GM19452 (cell line): ENCODE measurements around the gene LAG3.
"Not testable (repeated sequence)": the region's sequence is repeated elsewhere in the genome, so short reads cannot be mapped to it uniquely, and the experiment has no call there.

Experiments
- ATAC-seq: cut with Tn5 transposase; IDR thresholded peaks from one replicate; pipeline ENCODE4 v1.9.1; 2021; ENCODE audit not compliant: unreplicated experiment

LAG3 gene

DNA sequence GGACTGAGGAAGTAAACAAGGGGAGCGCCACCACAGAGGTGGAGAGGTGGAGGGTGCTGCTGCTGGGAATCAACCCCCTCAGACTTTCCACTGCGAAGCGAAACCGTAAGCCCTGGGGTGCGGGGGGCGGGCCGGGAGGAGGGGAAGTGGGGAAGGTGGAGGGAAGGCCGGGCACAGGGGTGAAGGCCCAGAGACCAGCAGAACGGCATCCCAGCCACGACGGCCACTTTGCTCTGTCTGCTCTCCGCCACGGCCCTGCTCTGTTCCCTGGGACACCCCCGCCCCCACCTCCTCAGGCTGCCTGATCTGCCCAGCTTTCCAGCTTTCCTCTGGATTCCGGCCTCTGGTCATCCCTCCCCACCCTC, at the start of gene LAG3:
TSS of gene LAG3 (plus strand) at position 190 of the 365 bp plus-strand sequence. CDS start 333 bp downstream, outside the sequence.
- ATAC-seq: no peak

DNA sequence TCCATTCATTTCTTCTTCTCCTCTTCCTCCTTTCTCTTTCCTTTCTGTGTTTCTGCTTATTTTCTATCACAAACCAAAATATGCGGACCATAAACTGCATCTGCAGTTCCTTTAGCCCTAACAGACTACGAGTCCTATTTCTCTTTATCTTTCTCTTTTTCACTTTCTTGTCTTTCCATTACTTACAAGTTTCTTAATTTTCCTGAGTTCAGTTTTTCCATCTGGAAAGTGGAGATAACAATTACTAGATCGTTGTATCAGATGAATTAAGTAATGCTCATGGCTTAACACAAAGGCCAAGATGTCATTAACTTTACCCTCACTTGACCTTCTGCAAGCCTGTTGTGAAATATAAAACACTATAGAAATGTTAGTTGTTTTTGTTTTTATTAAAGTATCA, 49.5 kb upstream of the LAG3 start:
- ATAC-seq: no peak

- ATAC-seq: peak; percentile 90
These were observed 48.5 kb upstream of the LAG3 start, which contains the start of gene COPS7A for GRCh38 chr12:6723607-6724408. COPS7A (plus strand) TSS chr12:6724046; CDS start chr12:6724657, 611 bp downstream.

DNA sequence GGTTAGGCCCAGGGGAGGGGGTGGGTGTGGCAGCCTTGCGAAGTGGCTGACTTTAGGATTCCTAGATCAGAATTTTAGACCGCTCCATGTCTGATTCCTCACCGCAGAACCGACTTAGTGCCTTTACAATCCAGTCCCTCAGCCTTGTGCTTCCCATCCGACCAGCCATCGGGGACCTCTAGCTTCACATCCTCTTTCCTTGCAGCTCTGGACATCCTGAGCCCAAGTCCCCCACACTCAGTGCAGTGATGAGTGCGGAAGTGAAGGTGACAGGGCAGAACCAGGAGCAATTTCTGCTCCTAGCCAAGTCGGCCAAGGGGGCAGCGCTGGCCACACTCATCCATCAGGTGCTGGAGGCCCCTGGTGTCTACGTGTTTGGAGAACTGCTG, 47.9 kb upstream of the LAG3 start:
- ATAC-seq: peak; percentile 28

DNA sequence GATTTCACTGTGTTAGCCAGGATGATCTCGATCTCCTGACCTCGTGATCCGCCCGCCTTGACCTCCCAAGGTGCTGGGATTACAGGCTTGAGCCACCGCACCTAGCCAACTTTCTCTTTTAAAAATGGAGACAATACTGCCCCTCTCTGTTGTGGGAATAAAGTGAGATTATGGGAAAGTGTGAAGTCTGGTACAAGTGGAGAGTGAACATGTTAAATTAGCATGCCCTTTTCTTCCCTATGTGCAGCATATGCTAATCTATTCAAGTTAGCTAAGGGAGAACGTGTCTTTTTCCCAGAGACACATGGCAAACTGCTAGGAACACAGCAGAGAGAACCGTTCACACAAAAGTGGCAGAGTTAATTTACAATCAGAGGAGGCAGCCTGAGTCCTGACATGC, 47.0 kb upstream of the LAG3 start:
- ATAC-seq: no peak

- ATAC-seq: no peak
These were observed 43.1 kb upstream of the LAG3 start for GRCh38 chr12:6729186-6729585.

DNA sequence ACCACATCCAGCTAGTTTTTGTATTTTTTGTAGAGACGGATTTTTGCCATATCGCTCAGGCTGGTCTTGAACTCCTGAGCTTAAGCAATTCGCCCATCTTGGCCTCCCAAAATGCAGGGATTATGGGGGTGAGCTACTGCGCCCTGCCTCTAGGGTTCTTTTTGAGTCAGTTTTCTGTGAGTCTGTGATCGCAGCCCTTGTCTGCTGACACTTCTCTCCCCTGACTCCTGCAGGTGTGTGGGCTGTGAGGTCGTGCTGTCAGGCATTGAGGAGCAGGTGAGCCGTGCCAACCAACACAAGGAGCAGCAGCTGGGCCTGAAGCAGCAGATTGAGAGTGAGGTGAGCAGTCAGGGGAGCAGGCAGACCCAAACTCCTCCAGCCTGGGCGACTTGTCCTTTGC, 42.2 kb upstream of the LAG3 start:
- no peak for ATAC-seq

- no peak for ATAC-seq
These were observed 37.6 kb upstream of the LAG3 start for GRCh38 chr12:6734506-6735387.

DNA sequence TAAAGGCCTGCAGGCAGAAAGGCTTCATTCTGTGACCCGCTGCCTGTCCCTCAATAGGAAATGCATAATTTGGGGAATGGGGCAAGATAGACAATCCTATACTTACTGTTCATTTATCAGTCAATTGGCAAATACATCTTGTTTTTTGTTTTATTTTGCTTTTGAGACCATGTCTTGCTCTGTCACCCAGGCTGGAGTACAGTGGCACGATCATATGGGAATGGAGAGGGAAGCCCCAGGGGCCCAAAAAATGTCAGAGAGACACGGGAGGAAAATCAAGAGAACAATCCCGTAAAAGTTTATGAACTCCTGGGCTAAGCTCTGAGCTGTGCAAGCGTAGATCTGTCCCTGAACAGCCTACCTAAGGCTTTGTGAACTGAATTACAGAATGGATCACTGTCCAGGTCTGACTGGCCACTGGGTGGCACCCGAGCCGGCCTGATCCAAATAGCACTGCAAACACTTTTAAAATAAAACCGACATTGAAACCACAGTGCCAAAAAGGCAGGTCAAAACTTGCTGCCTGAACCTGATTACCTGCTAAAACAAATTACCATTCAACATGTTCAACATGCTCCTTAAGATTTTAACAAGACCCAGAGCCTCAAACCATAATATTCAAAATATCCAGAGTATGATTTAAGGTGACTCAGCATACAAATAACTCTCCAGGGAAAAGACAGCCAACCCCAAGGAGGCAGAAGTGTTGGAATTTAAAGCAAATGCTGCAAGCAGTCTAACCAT, 36.7 kb upstream of the LAG3 start:
- no peak for ATAC-seq

DNA sequence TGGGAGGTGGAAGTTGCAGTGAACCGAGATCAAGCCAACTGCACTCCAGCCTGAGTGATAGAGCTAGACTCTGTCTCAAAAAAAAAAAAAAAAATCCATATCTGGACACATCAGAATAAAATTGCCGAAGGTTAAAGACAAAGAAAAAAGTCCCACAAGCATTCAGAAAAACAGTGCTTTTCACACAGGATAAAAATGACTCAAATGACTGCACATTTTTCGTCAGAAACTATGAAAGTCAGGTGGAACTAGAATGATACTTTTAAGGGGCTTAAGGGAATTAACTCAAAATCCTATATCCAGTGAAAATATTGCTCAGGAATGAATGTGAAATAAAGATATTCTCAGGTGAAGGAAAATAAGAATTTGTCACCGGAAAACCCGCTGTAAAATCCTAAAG, 35.6 kb upstream of the LAG3 start:
- ATAC-seq: no peak

GRCh38 chr12:6742080-6742479, 30.2 kb upstream of the LAG3 start:
- ATAC-seq: not testable (repeated sequence)

- ATAC-seq: no peak
These were observed 29.5 kb upstream of the LAG3 start for GRCh38 chr12:6742834-6743233.

DNA sequence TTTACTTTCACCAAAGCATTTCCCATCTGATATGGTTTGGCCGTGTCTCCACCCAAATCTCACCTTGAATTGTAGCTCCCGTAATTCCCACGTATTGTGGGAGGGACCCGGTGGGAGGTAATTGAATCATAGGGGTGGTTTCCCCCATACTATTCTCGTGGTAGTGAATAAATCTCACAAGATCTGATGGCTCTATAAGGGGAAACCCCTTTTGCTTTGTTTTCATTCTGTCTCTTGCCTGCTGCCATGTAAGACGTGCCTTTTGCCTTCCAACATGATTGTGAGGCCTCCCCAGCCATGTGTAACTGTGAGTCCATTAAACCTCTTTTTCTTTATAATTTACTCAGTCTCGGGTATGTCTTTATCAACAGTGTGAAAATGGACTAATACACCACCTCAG, 29.0 kb upstream of the LAG3 start:
- ATAC-seq: not testable (repeated sequence)

DNA sequence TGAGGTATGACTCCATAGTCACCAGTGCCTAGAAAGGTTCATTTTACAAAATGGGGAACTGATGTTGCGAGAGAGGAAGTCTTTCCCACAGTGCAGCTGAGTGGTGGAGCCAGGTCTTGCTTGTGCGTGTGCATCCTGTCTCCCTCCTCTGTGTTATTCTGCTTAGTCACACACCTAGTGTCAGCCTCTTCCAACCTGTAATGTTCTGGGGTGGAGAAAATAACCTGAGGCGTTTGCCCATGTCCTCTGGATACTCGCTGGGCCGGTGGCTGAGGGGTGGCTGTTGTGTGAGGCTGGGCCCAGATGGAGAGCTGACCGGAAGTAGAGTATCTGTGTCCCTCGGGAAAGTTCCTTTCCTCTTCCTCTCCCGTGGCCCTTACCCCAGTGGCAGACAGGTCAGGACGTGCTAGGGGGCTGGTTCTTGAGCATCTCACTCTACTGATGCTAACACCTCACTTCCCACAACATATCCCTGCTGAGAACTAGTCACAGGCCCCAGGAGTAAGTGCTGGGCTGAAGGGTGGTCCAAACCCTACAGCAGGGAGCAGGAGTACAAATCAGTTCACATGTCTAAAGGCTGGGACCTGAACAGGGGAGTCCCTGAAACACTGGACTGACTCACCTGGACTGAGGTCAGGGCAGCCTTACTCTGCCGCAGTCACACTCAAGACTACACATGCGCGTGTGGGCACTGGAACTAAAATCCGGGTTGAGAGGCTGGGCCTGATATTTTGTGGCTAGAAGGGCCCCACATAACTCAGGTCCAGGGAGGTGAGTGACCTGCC, 26.4 kb upstream of the LAG3 start:
- no peak for ATAC-seq

DNA sequence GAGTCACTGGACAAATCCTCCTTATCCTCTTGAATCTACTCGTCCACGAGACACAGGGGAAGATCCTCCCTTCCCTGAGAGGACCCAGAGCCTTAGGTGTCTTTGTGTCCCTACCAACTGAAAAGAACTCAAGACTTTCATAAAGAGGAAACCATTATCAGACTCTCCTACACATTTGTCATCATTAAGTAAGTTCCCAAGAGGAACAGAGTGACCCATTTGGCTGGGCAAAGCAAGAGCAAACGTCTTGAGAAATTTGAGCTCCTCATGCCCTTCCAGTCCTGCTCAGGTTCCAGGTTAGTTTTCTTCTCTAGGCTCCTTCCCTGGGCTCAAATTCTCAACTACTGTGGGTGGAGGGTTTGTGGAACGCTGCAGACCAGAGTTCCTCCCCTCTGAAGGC, 25.1 kb upstream of the LAG3 start:
- no peak for ATAC-seq

DNA sequence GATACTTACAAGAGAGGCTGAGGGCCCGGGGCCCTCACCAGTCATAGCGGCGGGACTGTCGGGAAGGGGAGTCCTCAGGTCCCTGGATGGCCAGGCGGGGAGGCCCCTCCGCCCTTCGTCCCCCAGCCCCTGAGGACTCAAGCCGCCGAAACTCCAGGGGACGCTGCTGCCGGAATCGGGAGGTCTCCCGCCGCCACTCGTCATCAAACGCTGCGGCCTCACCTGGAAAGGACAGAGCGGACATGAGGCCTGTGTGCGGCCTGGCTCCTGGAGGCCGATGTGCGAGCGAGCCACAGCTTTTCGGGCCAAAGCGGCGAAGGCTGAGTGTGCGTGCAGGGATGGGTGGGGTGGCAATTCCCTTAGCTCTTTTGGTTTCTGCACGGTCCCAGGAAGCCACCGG, 23.6 kb upstream of the LAG3 start:
- ATAC-seq: no peak

DNA sequence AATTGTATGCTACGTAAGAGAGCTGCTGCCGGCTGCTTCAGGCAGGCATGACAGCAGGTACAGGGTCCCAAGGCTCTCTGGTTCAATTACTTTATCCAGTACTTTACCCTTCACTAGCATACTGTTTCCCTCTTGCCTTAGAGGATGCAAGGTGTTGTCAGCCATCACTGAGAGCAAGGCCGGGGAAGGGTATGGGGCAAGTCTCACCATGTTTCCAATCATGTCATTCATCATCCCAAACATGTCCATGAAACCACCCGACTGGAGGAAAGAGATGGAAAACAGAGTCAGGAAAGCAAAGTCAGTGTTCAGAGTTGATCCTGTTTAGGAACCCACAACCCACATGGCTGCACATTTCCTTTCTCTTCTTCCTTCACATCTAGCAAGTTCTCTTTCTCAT, 21.8 kb upstream of the LAG3 start:
- ATAC-seq: no peak

DNA sequence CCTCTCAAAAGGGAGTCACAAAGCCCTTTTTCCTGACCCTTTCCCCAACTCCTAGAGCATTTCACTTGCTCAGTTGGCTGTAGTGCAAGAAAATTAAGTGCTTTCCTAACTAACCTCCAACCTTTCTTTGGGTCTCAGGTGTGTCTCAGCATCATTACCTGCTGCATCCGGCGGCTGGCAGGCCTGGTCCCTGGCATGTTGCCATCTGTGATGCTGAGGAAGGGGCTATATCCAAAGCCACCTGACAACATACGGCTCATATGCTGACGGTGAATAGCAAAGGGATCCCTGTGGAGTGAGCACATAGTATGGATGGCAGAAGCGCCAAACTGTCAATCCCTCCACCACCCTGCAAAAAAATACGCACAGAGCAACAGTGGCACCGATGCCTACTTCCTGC, 20.6 kb upstream of the LAG3 start:
- no peak for ATAC-seq

GRCh38 chr12:6752167-6752920, 20.0 kb upstream of the LAG3 start:
- no peak for ATAC-seq
